Esophagus muscularis mucosa (tissue), 4 donors: ENCODE measurements around the gene MRPL1. TPM values are rescaled to one million over a fixed set of nuclear protein-coding genes. Genes with fewer than 3 reads are reported as not detected.
A peak's percentile ranks its signal among the peaks of the same experiment; 100 is the strongest.

Experiments used
- DNase-seq: peaks from one replicate; pipeline ENCODE4 v3.0.0-alpha.2; 2017; ENCODE audit errors: extremely low spot score
- H3K27ac ChIP-seq, 4 donors: fragments of 200-600 bp; sonication (generic); replicated peaks in 1 of 4; 1 replicate in 3 of 4; 2 replicates in 1 of 4; pipeline ENCODE4 v1.5.1; 2016 to 2019; ENCODE audit warnings: mild to moderate bottlenecking in 1 of 4
- H3K27me3 ChIP-seq, 4 donors: fragments of 200-600 bp; sonication (generic); one replicate each; pipeline versions ENCODE4 v1.5.1 to v1.6.0; 2016 to 2019
- H3K36me3 ChIP-seq, 4 donors: fragments of 200-600 bp; sonication (generic); one replicate each; pipeline ENCODE4 v1.5.1; 2016 to 2019
- H3K4me1 ChIP-seq, 4 donors: fragments of 200-600 bp; sonication (generic); one replicate each; pipeline ENCODE4 v1.5.1; 2016 to 2019
- H3K4me3 ChIP-seq, 4 donors: fragments of 200-600 bp; sonication (generic); 1 replicate in 2 of 4; 2 replicates in 2 of 4; pipeline ENCODE4 v1.5.1; 2016 to 2019; ENCODE audit warnings: mild to moderate bottlenecking in 4 of 4, moderate library complexity in 1 of 4
- H3K9me3 ChIP-seq, 4 donors: fragments of 200-600 bp; sonication (generic); 1 replicate in 3 of 4; 2 replicates in 1 of 4; pipeline ENCODE4 v1.5.1; 2016 to 2019
- CTCF ChIP-seq, 3 experiments: fragments of 200-600 bp in 2 of 3; fragments of 450-650 bp in 1 of 3; sonication (generic) in 2 of 3; IDR thresholded peaks; one replicate each; pipeline ENCODE4 v1.5.1; 2017 to 2019; ENCODE audit warnings: antibody characterized with exemption in 3 of 3, mild to moderate bottlenecking in 2 of 3, moderate library complexity in 1 of 3
- EP300 ChIP-seq: sonication (generic); formaldehyde crosslinking; IDR thresholded peaks from one replicate; pipeline ENCODE4 v1.6.1; 2017; ENCODE audit warnings: antibody characterized with exemption
- POLR2A ChIP-seq: fragments of 450-650 bp; IDR thresholded peaks from one replicate; pipeline ENCODE4 v1.6.1; 2017; ENCODE audit warnings: antibody characterized with exemption, moderate library complexity, mild to moderate bottlenecking, low read depth
- POLR2AphosphoS5 ChIP-seq, 2 donors: sonication (generic); formaldehyde crosslinking; IDR thresholded peaks; one replicate each; pipeline ENCODE4 v1.6.1; 2017; ENCODE audit warnings: antibody characterized with exemption in 2 of 2
- WGBS: methylation state at CpG from one replicate; pipeline ENCODE4 v1.1.5; 2018; 5-methylcytosine and 5-hydroxymethylcytosine counted together
- intact Hi-C: fragments of 100-400 bp; cut with DNase I; formaldehyde crosslinking; loops from one replicate; pipeline ENCODE4 v1.15.1; 2023
- total RNA-seq, 4 donors: library from RNA; depleted of rRNA; stranded (reverse); fragments of >200 nt; gene quantifications; one replicate each; pipeline versions ENCODE4 v1.1.0 to v1.2.1, GENCODE V29; 2016

The MRPL1 gene
- total RNA-seq, 4 donors from 2014 or later = 16.6 to 28.2 (median 19.5) TPM

- WGBS = 3% methylated on average over 14 of the region's 14 CpGs
- Histone ChIP-seq H3K4me3 (peak overlapping the region; percentile 89 to 96 (median 96)), H3K27ac (peak overlapping the region; percentile 98 to 100 (median 100)), H3K27me3 (no peaks in the 10 kb centered on the region), H3K4me1 (peaks cover 22 to 35% (median 31%) of the 10 kb centered on the region in 4 donors), H3K9me3 (no peaks in the 10 kb centered on the region), H3K36me3 (no peaks in the 10 kb centered on the region)
- TF ChIP-seq POLR2A (no peak), CTCF (IDR thresholded peaks at IDR 0.05) (no peak), EP300 (no peak), POLR2AphosphoS5 (IDR thresholded peaks at IDR 0.05) (no peak)
- no peak for DNase-seq
- intact Hi-C loops = loop anchor here (2.0 kb wide), 1 partner anchor 42 kb away; the partner anchor contains the start of gene MRPL1
Measured at GRCh38 chr4:77820649-77821561, 41.7 kb upstream of the MRPL1 start.

- peak overlapping the region; percentile 98 to 100 (median 100) for H3K27ac ChIP-seq
- H3K9me3 ChIP-seq = no peaks in the 10 kb centered on the region
- intact Hi-C loops = loop anchor here (2.0 kb wide), 1 partner anchor 41 kb away; the partner anchor contains the start of gene MRPL1
- no peaks in the 10 kb centered on the region for H3K27me3 ChIP-seq
- 50% methylated on average over 1 of the region's 1 CpG for WGBS
- no peak for DNase-seq
- TF ChIP-seq POLR2AphosphoS5 (IDR thresholded peaks at IDR 0.05) (no peak), EP300 (no peak), CTCF (IDR thresholded peaks at IDR 0.05) (no peak), POLR2A (no peak)
- H3K4me3 ChIP-seq = no peak overlapping the region
- H3K36me3 ChIP-seq = no peaks in the 10 kb centered on the region
- H3K4me1 ChIP-seq = peaks cover 17 to 27% (median 27%) of the 10 kb centered on the region in 4 donors
Measured at GRCh38 chr4:77821775-77822174, 40.9 kb upstream of the MRPL1 start.

- WGBS = 85% methylated on average over 6 of the region's 6 CpGs
- TF ChIP-seq EP300 (no peak), POLR2AphosphoS5 (IDR thresholded peaks at IDR 0.05) (no peak), POLR2A (no peak), CTCF (IDR thresholded peaks at IDR 0.05) (no peak)
- Histone ChIP-seq H3K36me3 (no peaks in the 10 kb centered on the region), H3K9me3 (no peaks in the 10 kb centered on the region), H3K4me1 (peaks cover 3 to 9% (median 9%) of the 10 kb centered on the region in 4 donors), H3K4me3 (no peak overlapping the region), H3K27ac (no peak overlapping the region), H3K27me3 (peaks cover 0 to 6% (median 0%) of the 10 kb centered on the region in 4 donors)
- DNase-seq = no peak
- intact Hi-C loops = no loop called here
Measured at GRCh38 chr4:77826275-77826674, 36.4 kb upstream of the MRPL1 start.

GRCh38 chr4:77827343-77827742 lies 35.3 kb upstream of the MRPL1 start:
- Histone ChIP-seq H3K27me3 (peaks cover 0 to 12% (median 0%) of the 10 kb centered on the region in 4 donors), H3K9me3 (no peaks in the 10 kb centered on the region), H3K36me3 (no peaks in the 10 kb centered on the region), H3K4me1 (no peaks in the 10 kb centered on the region), H3K4me3 (no peak overlapping the region), H3K27ac (no peak overlapping the region)
- intact Hi-C loops = no loop called here
- TF ChIP-seq EP300 (no peak), POLR2A (no peak), POLR2AphosphoS5 (IDR thresholded peaks at IDR 0.05) (no peak), CTCF (IDR thresholded peaks at IDR 0.05) (no peak)
- no peak for DNase-seq
